SU-DHL-6 (cell line): ENCODE results near the gene GC.

Experiments
- H2AFZ ChIP-seq: fragments of 200-600 bp; sonication (generic); 2 replicates; pipeline ENCODE4 v1.6.1; 2014; ENCODE audit warnings: low read depth, mild to moderate bottlenecking, moderate library complexity, mixed read lengths, antibody characterized with exemption, low read length; ENCODE audit not compliant: severe bottlenecking
- H3F3A ChIP-seq: fragments of 200-600 bp; shearing (Covaris generic); 2 replicates; pipeline ENCODE4 v1.6.0; 2016; ENCODE audit warnings: antibody characterized with exemption, mild to moderate bottlenecking; ENCODE audit not compliant: insufficient read depth
- H3K27ac ChIP-seq: fragments of 200-600 bp; sonication (generic); 2 replicates; pipeline ENCODE4 v1.5.1; 2016; ENCODE audit warnings: low read depth, mild to moderate bottlenecking, low read length, moderate library complexity, mixed read lengths
- H3K27me3 ChIP-seq: fragments of 200-600 bp; sonication (generic), shearing (Covaris generic); 2 replicates; pipeline ENCODE4 v1.6.0; 2014; ENCODE audit warnings: mild to moderate bottlenecking, low read length
- H3K36me3 ChIP-seq: fragments of 200-600 bp; sonication (generic); 2 replicates; pipeline ENCODE4 v1.6.1; 2014; ENCODE audit warnings: mild to moderate bottlenecking, low read length, mixed read lengths
- H3K4me2 ChIP-seq: fragments of 300-600, 200-600 bp; shearing (Covaris generic), sonication (generic); 2 replicates; pipeline ENCODE4 v1.6.0; 2014; ENCODE audit warnings: low read length, low read depth, mild to moderate bottlenecking; ENCODE audit not compliant: poor library complexity, severe bottlenecking
- H3K4me3 ChIP-seq: fragments of 200-600 bp; sonication (generic); 2 replicates; pipeline ENCODE4 v1.5.1; 2014; ENCODE audit warnings: antibody characterized with exemption, low read length, mild to moderate bottlenecking, mixed read lengths; ENCODE audit not compliant: insufficient read depth, poor library complexity, severe bottlenecking
- H3K79me2 ChIP-seq: fragments of 200-600 bp; sonication (generic); 2 replicates; pipeline ENCODE4 v1.6.1; 2014; ENCODE audit warnings: mild to moderate bottlenecking, low read length, moderate library complexity; ENCODE audit not compliant: insufficient read depth
- H3K9ac ChIP-seq: fragments of 200-600 bp; sonication (generic); 2 replicates; pipeline ENCODE4 v1.7.0; 2014; ENCODE audit warnings: mild to moderate bottlenecking, low read length
- H3K9me2 ChIP-seq: fragments of 200-600 bp; sonication (generic); replicated peaks from 2 replicates; pipeline ENCODE4 v1.6.1; 2014; ENCODE audit warnings: low read length; ENCODE audit not compliant: insufficient read depth
- H3K9me3 ChIP-seq: fragments of 200-600 bp; sonication (generic); 2 replicates; pipeline ENCODE4 v1.6.1; 2014; ENCODE audit warnings: low read length, mixed read lengths; ENCODE audit not compliant: insufficient read depth
- H4K20me1 ChIP-seq: fragments of 200-600 bp; sonication (generic); 2 replicates; pipeline ENCODE4 v1.6.1; 2014; ENCODE audit warnings: low read depth, mild to moderate bottlenecking, antibody characterized with exemption, low read length, moderate library complexity, mixed read lengths
- EZH2phosphoT487 ChIP-seq: fragments of 200-600 bp; sonication (generic), shearing (Covaris generic); conservative IDR thresholded peaks from 2 replicates; pipeline ENCODE4 v1.6.1; 2018; ENCODE audit warnings: mild to moderate bottlenecking, antibody characterized with exemption, low read length, moderate library complexity, mixed read lengths
- TF ChIP-seq, protein P1 (sequence below): fragments of 200-600 bp; sonication (generic); IDR thresholded peaks from one replicate; pipeline ENCODE4 v1.5.1; 2017; ENCODE audit warnings: antibody characterized with exemption, mild to moderate bottlenecking, low read length, moderate library complexity; ENCODE audit not compliant: insufficient read depth, poor library complexity, severe bottlenecking

GC gene

DNA sequence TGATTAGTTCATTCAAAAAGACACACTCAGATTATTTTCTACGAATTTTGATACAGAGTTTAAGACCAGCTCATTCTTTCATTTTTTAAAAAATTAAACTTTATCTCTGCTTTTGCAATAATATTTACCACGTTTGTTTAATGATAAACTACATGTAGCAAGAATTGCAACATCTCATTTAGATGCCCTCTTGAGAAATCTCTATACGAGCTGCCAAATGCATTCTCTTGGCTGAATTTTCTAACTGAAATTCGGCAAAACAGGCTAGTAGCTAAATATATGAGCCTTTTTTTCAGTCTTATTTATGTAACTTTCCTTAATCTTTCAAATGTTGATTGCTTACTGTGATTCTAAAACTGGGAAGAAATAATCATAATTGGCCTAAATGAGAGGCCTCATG is 2.1 kb upstream of the GC start:
- Histone ChIP-seq H3K27ac (no peak overlapping the region), H3K27me3 (no peaks in the 10 kb centered on the region), H3K9me2 (no peaks in the 10 kb centered on the region), H4K20me1 (no peaks in the 10 kb centered on the region), H3K9me3 (no peaks in the 10 kb centered on the region), H3K4me2 (no peak overlapping the region), H3F3A (no peaks in the 10 kb centered on the region), H3K4me3 (no peak overlapping the region), H2AFZ (no peak overlapping the region), H3K9ac (no peak overlapping the region), H3K79me2 (no peaks in the 10 kb centered on the region), H3K36me3 (no peaks in the 10 kb centered on the region)
- TF ChIP-seq EZH2phosphoT487 = no peak
- TF ChIP-seq, protein P1, sequence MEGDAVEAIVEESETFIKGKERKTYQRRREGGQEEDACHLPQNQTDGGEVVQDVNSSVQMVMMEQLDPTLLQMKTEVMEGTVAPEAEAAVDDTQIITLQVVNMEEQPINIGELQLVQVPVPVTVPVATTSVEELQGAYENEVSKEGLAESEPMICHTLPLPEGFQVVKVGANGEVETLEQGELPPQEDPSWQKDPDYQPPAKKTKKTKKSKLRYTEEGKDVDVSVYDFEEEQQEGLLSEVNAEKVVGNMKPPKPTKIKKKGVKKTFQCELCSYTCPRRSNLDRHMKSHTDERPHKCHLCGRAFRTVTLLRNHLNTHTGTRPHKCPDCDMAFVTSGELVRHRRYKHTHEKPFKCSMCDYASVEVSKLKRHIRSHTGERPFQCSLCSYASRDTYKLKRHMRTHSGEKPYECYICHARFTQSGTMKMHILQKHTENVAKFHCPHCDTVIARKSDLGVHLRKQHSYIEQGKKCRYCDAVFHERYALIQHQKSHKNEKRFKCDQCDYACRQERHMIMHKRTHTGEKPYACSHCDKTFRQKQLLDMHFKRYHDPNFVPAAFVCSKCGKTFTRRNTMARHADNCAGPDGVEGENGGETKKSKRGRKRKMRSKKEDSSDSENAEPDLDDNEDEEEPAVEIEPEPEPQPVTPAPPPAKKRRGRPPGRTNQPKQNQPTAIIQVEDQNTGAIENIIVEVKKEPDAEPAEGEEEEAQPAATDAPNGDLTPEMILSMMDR = no peak

DNA sequence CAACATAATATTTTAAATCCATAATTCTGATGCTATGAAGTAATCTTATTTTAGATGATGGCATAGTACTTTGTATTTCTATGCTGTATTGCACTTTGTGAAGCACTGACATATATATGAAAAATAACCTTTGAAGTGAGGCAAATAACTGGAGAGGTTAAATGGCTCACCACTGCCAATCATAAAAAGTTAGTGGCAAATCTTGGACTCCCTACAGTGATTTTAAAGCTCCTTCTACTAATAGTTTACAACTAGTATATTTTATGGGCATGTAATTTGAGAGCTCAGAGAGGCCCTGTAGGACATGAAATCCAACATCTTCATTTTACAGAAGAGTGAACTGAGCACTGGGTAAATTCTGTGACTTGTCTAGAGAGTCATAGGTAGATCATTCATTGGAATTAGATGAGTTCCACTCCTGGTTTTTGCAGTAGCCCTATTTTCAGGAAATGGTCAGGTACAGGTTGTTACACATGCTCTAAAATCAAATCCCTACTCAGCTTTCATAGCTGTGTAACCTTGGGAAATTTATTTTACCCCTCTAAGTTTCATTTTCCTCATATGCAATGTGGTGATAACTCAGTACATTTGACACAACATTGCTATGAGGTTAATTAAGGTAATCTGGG is 804 bp upstream of the GC start:
- no peak overlapping the region for H3K27ac ChIP-seq
- no peaks in the 10 kb centered on the region for H3K9me3 ChIP-seq
- no peaks in the 10 kb centered on the region for H3K79me2 ChIP-seq
- H4K20me1 ChIP-seq = no peaks in the 10 kb centered on the region
- TF ChIP-seq, protein P1 = no peak
- no peak for TF ChIP-seq EZH2phosphoT487
- H3K4me3 ChIP-seq = no peak overlapping the region
- H3K9me2 ChIP-seq = no peaks in the 10 kb centered on the region
- no peaks in the 10 kb centered on the region for H3K36me3 ChIP-seq
- H2AFZ ChIP-seq = no peak overlapping the region
- H3K9ac ChIP-seq = no peak overlapping the region
- H3K27me3 ChIP-seq = no peaks in the 10 kb centered on the region
- H3K4me2 ChIP-seq = no peak overlapping the region
- no peaks in the 10 kb centered on the region for H3F3A ChIP-seq

- Histone ChIP-seq H3K9me2 (no peaks in the 10 kb centered on the region), H3K9me3 (no peaks in the 10 kb centered on the region), H2AFZ (no peak overlapping the region), H3K27me3 (no peaks in the 10 kb centered on the region), H3K4me2 (no peak overlapping the region), H4K20me1 (no peaks in the 10 kb centered on the region), H3F3A (no peaks in the 10 kb centered on the region), H3K4me3 (no peak overlapping the region), H3K79me2 (no peaks in the 10 kb centered on the region), H3K36me3 (no peaks in the 10 kb centered on the region), H3K27ac (no peak overlapping the region), H3K9ac (no peak overlapping the region)
- no peak for TF ChIP-seq EZH2phosphoT487
- TF ChIP-seq, protein P1 = no peak
Measured at GRCh38 chr4:71777891-71778290, 6.0 kb downstream of the GC start.

- Histone ChIP-seq H3K9ac (no peak overlapping the region), H3K36me3 (no peaks in the 10 kb centered on the region), H3K9me2 (no peaks in the 10 kb centered on the region), H3K27ac (no peak overlapping the region), H3K27me3 (no peaks in the 10 kb centered on the region), H3K4me3 (no peak overlapping the region), H4K20me1 (no peaks in the 10 kb centered on the region), H3K4me2 (no peak overlapping the region), H2AFZ (no peak overlapping the region), H3K79me2 (no peaks in the 10 kb centered on the region), H3F3A (no peaks in the 10 kb centered on the region), H3K9me3 (no peaks in the 10 kb centered on the region)
- no peak for TF ChIP-seq EZH2phosphoT487
- TF ChIP-seq, protein P1 = no peak
Measured at GRCh38 chr4:71775449-71775848, 8.4 kb downstream of the GC start.
